ENCODE data around the gene GNPTAB. TPM values are rescaled to one million over a fixed set of nuclear protein-coding genes. Genes with fewer than 3 reads are reported as not detected.

The GNPTAB gene
- total and polyA plus RNA-seq, 2 of the 13 experiments (the other 11 are each of a cell fraction or from before 2014, with no cell fraction given), result 13.6 to 19.4 TPM

DNA sequence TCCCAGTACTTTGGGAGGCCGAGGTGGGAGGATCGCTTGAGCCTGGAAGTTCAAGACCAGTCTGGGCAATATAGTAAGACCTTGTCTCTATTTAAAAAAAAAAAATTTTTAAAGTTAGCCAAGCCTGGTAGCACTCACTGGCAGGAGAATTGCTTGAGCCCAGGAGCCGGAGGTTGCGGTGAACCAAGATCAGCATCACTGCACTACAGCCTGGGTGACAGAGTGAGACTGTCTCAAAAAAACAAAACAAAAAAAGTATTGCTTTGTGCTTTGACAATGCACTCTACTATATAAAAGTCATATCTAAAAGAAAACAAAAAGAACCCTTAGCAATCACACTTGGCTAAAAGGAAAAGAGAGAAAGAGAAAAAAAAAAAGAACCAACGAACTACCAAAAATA is 26.8 kb downstream of the GNPTAB start:
- Histone ChIP-seq H3K9ac (ENCODE audit: insufficient read depth, low read depth, low read length) (no peak overlapping the region), H3K9me3 (ENCODE audit: low read length) (no peaks in the 10 kb centered on the region), H3K79me2 (ENCODE audit: insufficient read depth, low read length) (no peaks in the 10 kb centered on the region), H4K20me1 (ENCODE audit: insufficient read depth, low read length) (no peaks in the 10 kb centered on the region), H3K36me3 (replicated peaks in 1 of 2; ENCODE audit: control insufficient read depth in 1 of 2, insufficient read depth in 2 of 2, low read length in 2 of 2) (no peaks in the 10 kb centered on the region), H3K27ac (ENCODE audit: extremely low read length, insufficient read depth, low read length) (no peak overlapping the region), H3K27me3 (ENCODE audit: control insufficient read depth in 1 of 2, insufficient read depth in 2 of 2, low read length in 2 of 2) (no peaks in the 10 kb centered on the region), H2AFZ (ENCODE audit: low read length) (no peak overlapping the region), H3K4me2 (ENCODE audit: low read depth, low read length) (no peak overlapping the region), H3K4me3 (replicated peaks in 1 of 3; ENCODE audit: insufficient read depth in 1 of 3, low read depth in 2 of 3, low read length in 3 of 3) (no peak overlapping the region), H3K4me1 (ENCODE audit: insufficient read depth, low read length) (no peaks in the 10 kb centered on the region; the same call in 1 of the 2 replicates)
- ATAC-seq (no peak), FAIRE-seq (no peak), DNase-seq (ENCODE audit: low spot score) (no peak)
- ChIA-PET CTCF (ENCODE audit: low intra/inter-chr PET ratio, low total read pairs) (no interaction called here), POLR2A (no interaction called here)
- TF ChIP-seq ZNF841 (CRISPR knock-in tag; IDR thresholded peaks at IDR 0.05; ENCODE audit: borderline replicate concordance), result no peak
- no peak for TF ChIP-seq TAF1 (CRISPR knock-in tag; IDR thresholded peaks at IDR 0.05)
- TF ChIP-seq TSC22D2 (CRISPR knock-in tag; IDR thresholded peaks at IDR 0.05; ENCODE audit: borderline replicate concordance), result no peak
- no peak for TF ChIP-seq ZNF709 (CRISPR knock-in tag; IDR thresholded peaks at IDR 0.05)
- no peak for TF ChIP-seq ZKSCAN1 (IDR thresholded peaks at IDR 0.05; ENCODE audit: low read length)
- no peak for TF ChIP-seq ZNF572 (CRISPR knock-in tag; IDR thresholded peaks at IDR 0.05)
- no peak for TF ChIP-seq ZNF326 (CRISPR knock-in tag; IDR thresholded peaks at IDR 0.05; ENCODE audit: borderline replicate concordance)
- no peak for TF ChIP-seq MAFF (IDR thresholded peaks at IDR 0.05; ENCODE audit: low read depth, low read length)
- TF ChIP-seq, protein P1, sequence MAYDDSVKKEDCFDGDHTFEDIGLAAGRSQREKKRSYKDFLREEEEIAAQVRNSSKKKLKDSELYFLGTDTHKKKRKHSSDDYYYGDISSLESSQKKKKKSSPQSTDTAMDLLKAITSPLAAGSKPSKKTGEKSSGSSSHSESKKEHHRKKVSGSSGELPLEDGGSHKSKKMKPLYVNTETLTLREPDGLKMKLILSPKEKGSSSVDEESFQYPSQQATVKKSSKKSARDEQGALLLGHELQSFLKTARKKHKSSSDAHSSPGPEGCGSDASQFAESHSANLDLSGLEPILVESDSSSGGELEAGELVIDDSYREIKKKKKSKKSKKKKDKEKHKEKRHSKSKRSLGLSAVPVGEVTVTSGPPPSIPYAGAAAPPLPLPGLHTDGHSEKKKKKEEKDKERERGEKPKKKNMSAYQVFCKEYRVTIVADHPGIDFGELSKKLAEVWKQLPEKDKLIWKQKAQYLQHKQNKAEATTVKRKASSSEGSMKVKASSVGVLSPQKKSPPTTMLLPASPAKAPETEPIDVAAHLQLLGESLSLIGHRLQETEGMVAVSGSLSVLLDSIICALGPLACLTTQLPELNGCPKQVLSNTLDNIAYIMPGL (CRISPR knock-in tag; IDR thresholded peaks at IDR 0.05; ENCODE audit: borderline replicate concordance in 1 of 2, low read depth in 1 of 2), result no peak
- no peak for TF ChIP-seq NBN (conservative IDR thresholded peaks at IDR 0.05)
- TF ChIP-seq ZNF772 (CRISPR knock-in tag; IDR thresholded peaks at IDR 0.05), result no peak
- TF ChIP-seq ZNF703 (CRISPR knock-in tag; IDR thresholded peaks at IDR 0.05; ENCODE audit: borderline replicate concordance), result no peak
- TF ChIP-seq, protein P2, sequence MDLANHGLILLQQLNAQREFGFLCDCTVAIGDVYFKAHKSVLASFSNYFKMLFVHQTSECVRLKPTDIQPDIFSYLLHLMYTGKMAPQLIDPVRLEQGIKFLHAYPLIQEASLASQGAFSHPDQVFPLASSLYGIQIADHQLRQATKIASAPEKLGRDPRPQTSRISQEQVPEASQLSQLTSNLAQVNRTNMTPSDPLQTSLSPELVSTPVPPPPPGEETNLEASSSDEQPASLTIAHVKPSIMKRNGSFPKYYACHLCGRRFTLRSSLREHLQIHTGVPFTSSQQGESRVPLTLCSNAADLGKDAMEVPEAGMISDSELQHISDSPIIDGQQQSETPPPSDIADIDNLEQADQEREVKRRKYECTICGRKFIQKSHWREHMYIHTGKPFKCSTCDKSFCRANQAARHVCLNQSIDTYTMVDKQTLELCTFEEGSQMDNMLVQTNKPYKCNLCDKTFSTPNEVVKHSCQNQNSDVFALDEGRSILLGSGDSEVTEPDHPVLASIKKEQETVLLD (CRISPR knock-in tag; IDR thresholded peaks at IDR 0.05; ENCODE audit: low read depth), result no peak
- TF ChIP-seq EEA1 (CRISPR knock-in tag; IDR thresholded peaks at IDR 0.05; ENCODE audit: borderline replicate concordance), result no peak
- no peak for TF ChIP-seq KDM5B (CRISPR knock-in tag; IDR thresholded peaks at IDR 0.05; ENCODE audit: borderline replicate concordance)
- intact Hi-C loops (cut with micrococcal nuclease; ENCODE audit: unreplicated experiment), result no loop called here
- 97% methylated on average over 5 of the region's 5 CpGs for WGBS (ENCODE audit: low lambda C conversion rate)
- in situ Hi-C loops (cut with HindIII; ENCODE audit: extremely low pct_ligation_motif_present, low pct_unique_long_range_greater_than_20kb), result no loop called here
- BruUV-seq (replicated peaks), result no TSS peak
